OCI-LY7 (cell line): ENCODE results near the gene PODXL2. TPM values are rescaled to one million over a fixed set of nuclear protein-coding genes. Genes with fewer than 3 reads are reported as not detected.

Experiments
- BruUV-seq: library from RNA; stranded (reverse); fragments of 400-500 nt; replicated peaks from 2 replicates; lab custom pipeline; 2021; lab: Mats Ljungman, UMichigan
- CTCF ChIA-PET: fragments of 300-600 bp; sonication (Branson Sonifier 250); formaldehyde crosslinking; loops from one replicate; lab custom pipeline; 2022; ENCODE audit warnings: antibody characterized with exemption; ENCODE audit not compliant: unreplicated experiment; lab: Charles Lee
- POLR2A ChIA-PET: fragments of 300-600 bp; sonication (Branson Sonifier 250); formaldehyde crosslinking; loops from one replicate; lab custom pipeline; 2022; ENCODE audit warnings: antibody characterized with exemption; lab: Charles Lee
- DNase-seq: peaks from one replicate; pipeline ENCODE4 v3.0.0-alpha.2; 2015; ENCODE audit warnings: low spot score
- H2AFZ ChIP-seq: fragments of 200-600 bp; sonication (generic), shearing (Covaris generic); 2 replicates; pipeline ENCODE4 v1.6.1; 2014; ENCODE audit warnings: mild to moderate bottlenecking, antibody characterized with exemption, low read length, moderate library complexity
- H3K27ac ChIP-seq: fragments of 200-600 bp; sonication (generic); 2 replicates; pipeline ENCODE4 v1.5.1; 2014; ENCODE audit warnings: mixed run types, low read depth, mild to moderate bottlenecking, moderate library complexity, low read length, inconsistent platforms; ENCODE audit not compliant: poor library complexity, severe bottlenecking
- H3K36me3 ChIP-seq: fragments of 200-600 bp; sonication (generic); 2 replicates; pipeline ENCODE4 v1.6.1; 2014; ENCODE audit warnings: mild to moderate bottlenecking, antibody characterized with exemption, low read length, moderate library complexity, mixed read lengths; ENCODE audit not compliant: insufficient read depth
- H3K4me1 ChIP-seq: fragments of 200-600 bp; sonication (generic); 2 replicates; pipeline ENCODE4 v1.5.1; 2014; ENCODE audit warnings: mild to moderate bottlenecking, low read length; ENCODE audit not compliant: insufficient read depth, poor library complexity, severe bottlenecking
- H3K4me2 ChIP-seq: fragments of 200-600 bp; sonication (generic); 2 replicates; pipeline ENCODE4 v1.6.1; 2014; ENCODE audit warnings: mild to moderate bottlenecking, low read length
- H3K4me3 ChIP-seq: fragments of 200-600 bp; sonication (generic); 2 replicates; pipeline ENCODE4 v1.5.1; 2014; ENCODE audit warnings: mild to moderate bottlenecking, low read depth, low read length; ENCODE audit not compliant: poor library complexity, severe bottlenecking
- H3K79me2 ChIP-seq: fragments of 200-600 bp; sonication (generic); 2 replicates; pipeline ENCODE4 v1.6.1; 2016; ENCODE audit warnings: low read depth, mild to moderate bottlenecking, low read length, moderate library complexity, mixed read lengths; ENCODE audit not compliant: insufficient read depth
- H3K9me2 ChIP-seq: fragments of 200-600 bp; sonication (generic); 2 replicates; pipeline ENCODE4 v1.6.1; 2016; ENCODE audit warnings: mild to moderate bottlenecking, low read length, mixed read lengths; ENCODE audit not compliant: insufficient read depth
- H3K9me3 ChIP-seq: fragments of 200-600 bp; sonication (generic); 2 replicates; pipeline ENCODE4 v1.6.1; 2014; ENCODE audit warnings: mild to moderate bottlenecking, mixed run types, low read length, mixed read lengths
- H4K20me1 ChIP-seq: fragments of 200-600 bp; sonication (generic); 2 replicates; pipeline ENCODE4 v1.6.1; 2014; ENCODE audit warnings: mild to moderate bottlenecking, antibody characterized with exemption, low read length, moderate library complexity, mixed read lengths; ENCODE audit not compliant: insufficient read depth
- EZH2phosphoT487 ChIP-seq: fragments of 200-600 bp; sonication (generic); IDR thresholded peaks from 2 replicates; pipeline ENCODE4 v1.6.1; 2018; ENCODE audit warnings: low read depth, borderline replicate concordance, mild to moderate bottlenecking, mixed run types, antibody characterized with exemption, low read length, moderate library complexity, mixed read lengths
- intact Hi-C: fragments of 100-400 bp; cut with micrococcal nuclease; formaldehyde crosslinking; loops from one replicate; pipeline ENCODE4 v1.10.0; 2022; ENCODE audit not compliant: unreplicated experiment
- total RNA-seq, 2 experiments: library from RNA; depleted of rRNA in 1 of 2; stranded (reverse); fragments of >200 nt in 1 of 2; shearing (Covaris generic) in 1 of 2; gene quantifications; 2 replicates each; pipeline ENCODE4 v1.2.3, GENCODE V29; 2014 to 2022
- TF ChIP-seq, protein P1 (sequence below): fragments of 200-600 bp; sonication (generic); conservative IDR thresholded peaks from 2 replicates; pipeline ENCODE4 v1.5.1; 2014; ENCODE audit warnings: mild to moderate bottlenecking, antibody characterized with exemption, low read length, moderate library complexity, mixed read lengths

PODXL2 gene
- total RNA-seq, 2 experiments from 2014 or later: 16.1 to 29.4 TPM

DNA sequence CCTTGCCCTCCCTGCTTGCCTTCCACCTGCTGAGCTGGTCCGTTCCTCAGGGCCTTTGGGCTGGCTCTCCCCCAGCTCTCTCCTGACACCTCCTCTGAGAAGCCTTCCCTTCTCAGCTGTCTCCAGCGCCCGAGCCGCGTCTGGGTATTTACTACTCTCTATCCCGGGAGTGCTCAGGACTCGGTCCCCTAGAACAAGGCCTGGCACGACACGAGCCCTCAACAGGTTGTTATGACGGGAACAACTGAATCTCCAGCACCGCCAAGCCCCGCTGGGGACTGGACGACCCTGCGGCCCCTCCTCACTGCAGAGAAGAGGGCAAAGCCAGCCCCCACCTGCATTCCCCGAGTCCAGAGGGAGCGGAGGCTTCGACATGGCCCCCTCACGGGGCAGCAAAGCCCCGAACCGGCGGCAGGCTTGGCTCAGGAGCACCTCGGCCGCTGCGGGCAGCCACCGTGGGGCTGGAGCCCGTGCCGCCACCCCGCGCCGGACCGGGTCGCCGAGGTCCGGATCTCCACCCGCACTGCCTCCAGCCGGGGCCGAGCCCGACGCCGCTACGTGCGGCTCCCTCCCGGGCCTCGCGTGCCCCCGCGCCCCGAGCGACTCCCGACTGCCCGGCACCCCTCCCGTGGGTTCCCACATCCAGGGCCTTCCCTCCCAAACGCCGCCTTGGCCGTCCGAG, 39.2 kb upstream of the PODXL2 start:
- no peaks in the 10 kb centered on the region for H3K9me2 ChIP-seq
- H3K79me2 ChIP-seq: peaks cover 20% of the 10 kb centered on the region
- DNase-seq: peak; percentile 29
- intact Hi-C loops: loop anchor here (2.0 to 5.0 kb wide), 3 partner anchors 147 to 533 kb away; partner anchors contain the start of genes RUVBL1 and SEC61A1
- peaks cover 43% of the 10 kb centered on the region for H3K4me1 ChIP-seq
- CTCF ChIA-PET: interaction anchor here (1.9 kb wide), 1 partner anchor 8 kb away, joined by 8 read pairs; the partner anchor contains the start of gene MCM2
- H3K36me3 ChIP-seq: peaks cover 20% of the 10 kb centered on the region; the same call in 1 of the 2 replicates
- BruUV-seq: no TSS peak
- TF ChIP-seq, protein P1, sequence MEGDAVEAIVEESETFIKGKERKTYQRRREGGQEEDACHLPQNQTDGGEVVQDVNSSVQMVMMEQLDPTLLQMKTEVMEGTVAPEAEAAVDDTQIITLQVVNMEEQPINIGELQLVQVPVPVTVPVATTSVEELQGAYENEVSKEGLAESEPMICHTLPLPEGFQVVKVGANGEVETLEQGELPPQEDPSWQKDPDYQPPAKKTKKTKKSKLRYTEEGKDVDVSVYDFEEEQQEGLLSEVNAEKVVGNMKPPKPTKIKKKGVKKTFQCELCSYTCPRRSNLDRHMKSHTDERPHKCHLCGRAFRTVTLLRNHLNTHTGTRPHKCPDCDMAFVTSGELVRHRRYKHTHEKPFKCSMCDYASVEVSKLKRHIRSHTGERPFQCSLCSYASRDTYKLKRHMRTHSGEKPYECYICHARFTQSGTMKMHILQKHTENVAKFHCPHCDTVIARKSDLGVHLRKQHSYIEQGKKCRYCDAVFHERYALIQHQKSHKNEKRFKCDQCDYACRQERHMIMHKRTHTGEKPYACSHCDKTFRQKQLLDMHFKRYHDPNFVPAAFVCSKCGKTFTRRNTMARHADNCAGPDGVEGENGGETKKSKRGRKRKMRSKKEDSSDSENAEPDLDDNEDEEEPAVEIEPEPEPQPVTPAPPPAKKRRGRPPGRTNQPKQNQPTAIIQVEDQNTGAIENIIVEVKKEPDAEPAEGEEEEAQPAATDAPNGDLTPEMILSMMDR: no peak
- no peak for TF ChIP-seq EZH2phosphoT487
- peak overlapping the region; percentile 97 for H3K4me2 ChIP-seq
- H3K27ac ChIP-seq: peak overlapping the region; percentile 83
- H4K20me1 ChIP-seq: peaks cover 5% of the 10 kb centered on the region; the same call in 1 of the 2 replicates
- H3K9me3 ChIP-seq: no peaks in the 10 kb centered on the region
- POLR2A ChIA-PET: interaction anchor here (0.9 to 1.6 kb wide), 3 partner anchors 8 to 21 kb away, joined by 3 to 5 read pairs (median 3); no protein-coding TSS in a partner anchor
- H3K4me3 ChIP-seq: peak overlapping the region; percentile 85
- 0 out of 2 replicates have a peak overlapping the region, but pooled peaks have one; percentile 22 for H2AFZ ChIP-seq

DNA sequence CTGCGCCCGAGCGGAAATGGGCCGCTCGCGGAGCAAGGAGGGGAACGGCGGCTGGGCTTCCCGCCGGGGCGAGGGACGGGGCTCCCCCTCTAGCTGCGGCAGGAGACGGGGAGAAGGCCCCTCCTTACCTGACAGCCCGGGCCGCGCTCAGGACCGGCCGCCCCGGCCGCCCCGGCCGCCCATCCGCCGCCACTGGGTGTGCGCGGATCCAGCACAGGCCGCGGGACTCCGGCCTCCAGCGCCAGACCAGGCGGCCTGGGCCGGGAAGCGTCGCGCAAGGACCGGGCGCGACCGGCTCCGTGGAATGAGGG, 38.7 kb upstream of the PODXL2 start:
- 0 out of 2 replicates have a peak overlapping the region, but pooled peaks have one; percentile 22 for H2AFZ ChIP-seq
- peak overlapping the region; percentile 83 for H3K27ac ChIP-seq
- peaks cover 17% of the 10 kb centered on the region; the same call in 1 of the 2 replicates for H3K36me3 ChIP-seq
- peak overlapping the region; percentile 97 for H3K4me2 ChIP-seq
- H4K20me1 ChIP-seq: peaks cover 5% of the 10 kb centered on the region; the same call in 1 of the 2 replicates
- peaks cover 43% of the 10 kb centered on the region for H3K4me1 ChIP-seq
- H3K4me3 ChIP-seq: peak overlapping the region; percentile 85
- intact Hi-C loops: loop anchor here (2.0 to 5.0 kb wide), 3 partner anchors 147 to 533 kb away; partner anchors contain the start of genes RUVBL1 and SEC61A1
- ChIA-PET CTCF (no interaction called here), POLR2A (interaction anchor here (1.1 kb wide), 1 partner anchor 22 kb away, joined by 3 read pairs; no protein-coding TSS in a partner anchor)
- H3K9me2 ChIP-seq: no peaks in the 10 kb centered on the region
- TF ChIP-seq EZH2phosphoT487: no peak
- TF ChIP-seq, protein P1: no peak
- DNase-seq: no peak
- no TSS peak for BruUV-seq
- no peaks in the 10 kb centered on the region for H3K9me3 ChIP-seq
- H3K79me2 ChIP-seq: peaks cover 20% of the 10 kb centered on the region
